RWPE1 (cell line): ENCODE results near the gene SLC38A10.

ENCODE experiments used
- CTCF ChIA-PET: fragments of 350-600 bp; sonication (Branson Sonifier 250); formaldehyde crosslinking; extraction: SDS; loops from one replicate; lab custom pipeline; 2021; lab: Yijun Ruan, JAX
- POLR2A ChIA-PET: fragments of 400-600 bp; formaldehyde crosslinking; extraction: SDS; loops from one replicate; lab custom pipeline; 2020; ENCODE audit warnings: antibody characterized with exemption; ENCODE audit not compliant: low non-redundant PET; lab: Yijun Ruan, JAX
- DNase-seq: peaks from one replicate; pipeline ENCODE4 v3.0.0; 2012; ENCODE audit warnings: low spot score
- H3K27ac ChIP-seq: fragments of 450-650 bp; 2 replicates; pipeline ENCODE4 v1.5.1; 2017
- CTCF ChIP-seq: fragments of 450-650 bp; conservative IDR thresholded peaks from 2 replicates; pipeline ENCODE4 v1.5.1; 2017; ENCODE audit warnings: low read depth, mild to moderate bottlenecking

The SLC38A10 gene

GRCh38 chr17:81334987-81335772 lies 40.1 kb upstream of the SLC38A10 start:
- H3K27ac ChIP-seq = peak overlapping the region; percentile 65
- no peak for DNase-seq
- ChIA-PET POLR2A (no interaction called here), CTCF (interaction anchor here (0.5 to 0.6 kb wide), 3 partner anchors 37 to 122 kb away, joined by 3 to 4 read pairs (median 3); no protein-coding TSS in a partner anchor)
- TF ChIP-seq CTCF = no peak

GRCh38 chr17:81334391-81334901 lies 39.3 kb upstream of the SLC38A10 start:
- no peak for TF ChIP-seq CTCF
- CTCF ChIA-PET = no interaction called here
- peak overlapping the region; percentile 65 for H3K27ac ChIP-seq
- DNase-seq = no peak
- POLR2A ChIA-PET = no interaction called here

- CTCF ChIA-PET = interaction anchor here (0.5 kb wide), 1 partner anchor 38 kb away, joined by 3 read pairs; no protein-coding TSS in a partner anchor
- no peak for TF ChIP-seq CTCF
- POLR2A ChIA-PET = no interaction called here
- peak overlapping the region; percentile 65 for H3K27ac ChIP-seq
- DNase-seq = no peak
Measured at GRCh38 chr17:81333616-81334368, 38.7 kb upstream of the SLC38A10 start.

- CTCF ChIA-PET = no interaction called here
- no peak for TF ChIP-seq CTCF
- DNase-seq = no peak
- POLR2A ChIA-PET = no interaction called here
- H3K27ac ChIP-seq = no peak overlapping the region
Measured at GRCh38 chr17:81332914-81333528, 37.9 kb upstream of the SLC38A10 start.

- H3K27ac ChIP-seq = peak overlapping the region; percentile 99
- POLR2A ChIA-PET = no interaction called here
- CTCF ChIA-PET = no interaction called here
- DNase-seq = no peak
- no peak for TF ChIP-seq CTCF
Measured at GRCh38 chr17:81332118-81332834, 37.2 kb upstream of the SLC38A10 start.
